Vagina (tissue), 2 donors: Measurements from ENCODE around the gene MAST4.

Experiments
- POLR2AphosphoS5 ChIP-seq, 2 donors: sonication (generic); formaldehyde crosslinking; IDR thresholded peaks; one replicate each; pipeline ENCODE4 v1.9.0; 2017; ENCODE audit warnings: antibody characterized with exemption in 2 of 2, mild to moderate bottlenecking in 2 of 2, low read depth in 1 of 2; ENCODE audit not compliant: insufficient read depth in 1 of 2
- TF ChIP-seq, protein P1 (sequence below), 3 experiments: fragments of 450-650 bp in 2 of 3; fragments of 200-600 bp in 1 of 3; sonication (generic) in 1 of 3; IDR thresholded peaks; one replicate each; pipeline ENCODE4 v1.5.1; 2017 to 2019; ENCODE audit warnings: antibody characterized with exemption in 3 of 3, mild to moderate bottlenecking in 2 of 3, moderate library complexity in 2 of 3

DNA sequence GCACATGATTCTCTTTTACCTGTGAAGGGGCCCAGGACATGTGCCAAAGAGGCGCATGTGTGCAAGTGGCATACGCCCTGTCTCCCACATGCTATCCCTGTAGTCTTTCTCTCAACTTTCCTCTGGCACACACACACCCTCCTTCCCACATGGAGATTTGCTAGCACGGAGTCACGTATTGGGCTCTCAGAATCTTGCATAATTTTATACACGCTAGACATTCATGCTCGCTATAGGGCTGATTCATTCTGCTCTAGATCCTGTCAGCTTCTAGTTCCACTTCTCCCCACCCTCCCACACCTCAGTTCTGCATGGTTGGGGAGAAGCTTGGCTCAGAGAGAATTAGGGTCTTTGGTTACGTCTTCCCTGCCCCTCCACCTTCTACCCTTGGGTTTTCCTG lies 527.6 kb downstream of the MAST4 start:
- TF ChIP-seq POLR2AphosphoS5 (IDR thresholded peaks at IDR 0.05; ENCODE audit: insufficient read depth in 1 of 2, low read depth in 1 of 2), result no peak
- TF ChIP-seq, protein P1, sequence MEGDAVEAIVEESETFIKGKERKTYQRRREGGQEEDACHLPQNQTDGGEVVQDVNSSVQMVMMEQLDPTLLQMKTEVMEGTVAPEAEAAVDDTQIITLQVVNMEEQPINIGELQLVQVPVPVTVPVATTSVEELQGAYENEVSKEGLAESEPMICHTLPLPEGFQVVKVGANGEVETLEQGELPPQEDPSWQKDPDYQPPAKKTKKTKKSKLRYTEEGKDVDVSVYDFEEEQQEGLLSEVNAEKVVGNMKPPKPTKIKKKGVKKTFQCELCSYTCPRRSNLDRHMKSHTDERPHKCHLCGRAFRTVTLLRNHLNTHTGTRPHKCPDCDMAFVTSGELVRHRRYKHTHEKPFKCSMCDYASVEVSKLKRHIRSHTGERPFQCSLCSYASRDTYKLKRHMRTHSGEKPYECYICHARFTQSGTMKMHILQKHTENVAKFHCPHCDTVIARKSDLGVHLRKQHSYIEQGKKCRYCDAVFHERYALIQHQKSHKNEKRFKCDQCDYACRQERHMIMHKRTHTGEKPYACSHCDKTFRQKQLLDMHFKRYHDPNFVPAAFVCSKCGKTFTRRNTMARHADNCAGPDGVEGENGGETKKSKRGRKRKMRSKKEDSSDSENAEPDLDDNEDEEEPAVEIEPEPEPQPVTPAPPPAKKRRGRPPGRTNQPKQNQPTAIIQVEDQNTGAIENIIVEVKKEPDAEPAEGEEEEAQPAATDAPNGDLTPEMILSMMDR (IDR thresholded peaks at IDR 0.05), result no peak
